GM23338 (cell line): ENCODE data around the gene ALG6. TPM values are rescaled to one million over a fixed set of nuclear protein-coding genes. Genes with fewer than 3 reads are reported as not detected.
A peak's percentile ranks its signal among the peaks of the same experiment; 100 is the strongest.

Experiments
- ATAC-seq: fragments of 200-7000 bp; cut with Tn5 transposase; 3 replicates; pipeline ENCODE4 v1.9.1; 2020
- DNase-seq: peaks from one replicate; pipeline ENCODE4 v3.0.0-alpha.2; 2015; ENCODE audit warnings: low spot score
- H2AFZ ChIP-seq: fragments of 200-600 bp; sonication (generic); 2 replicates; pipeline ENCODE4 v1.8.0; 2016; ENCODE audit warnings: antibody characterized with exemption, mild to moderate bottlenecking, moderate library complexity
- H3F3A ChIP-seq: fragments of 200-600 bp; sonication (generic); replicated peaks from 2 replicates; pipeline ENCODE4 v1.8.0; 2017; ENCODE audit warnings: antibody characterized with exemption, mixed run types, low read depth
- H3K27ac ChIP-seq: fragments of 200-600 bp; sonication (generic); 2 replicates; pipeline ENCODE4 v1.6.1; 2016; ENCODE audit warnings: low read depth
- H3K27me3 ChIP-seq: fragments of 200-600 bp; sonication (generic); 2 replicates; pipeline ENCODE4 v1.8.0; 2016; ENCODE audit warnings: mild to moderate bottlenecking, mixed run types, moderate library complexity; ENCODE audit not compliant: insufficient read depth
- H3K36me3 ChIP-seq: fragments of 200-600 bp; sonication (generic); 2 replicates; pipeline ENCODE4 v1.8.0; 2016; ENCODE audit warnings: mild to moderate bottlenecking; ENCODE audit not compliant: insufficient read depth
- H3K4me1 ChIP-seq: fragments of 200-600 bp; sonication (generic); 2 replicates; pipeline ENCODE4 v1.8.0; 2016; ENCODE audit warnings: mild to moderate bottlenecking, moderate library complexity; ENCODE audit not compliant: insufficient read depth
- H3K4me2 ChIP-seq: fragments of 200-600 bp; sonication (generic); 2 replicates; pipeline ENCODE4 v1.7.1; 2017; ENCODE audit warnings: mixed run types
- H3K4me3 ChIP-seq: fragments of 200-600 bp; sonication (generic); 2 replicates; pipeline ENCODE4 v1.6.1; 2016; ENCODE audit warnings: mixed run types
- H3K79me2 ChIP-seq: fragments of 200-600 bp; sonication (generic); replicated peaks from 2 replicates; pipeline ENCODE4 v1.8.0; 2017; ENCODE audit warnings: mild to moderate bottlenecking; ENCODE audit not compliant: insufficient read depth
- H3K9me2 ChIP-seq: fragments of 200-600 bp; sonication (generic); 2 replicates; pipeline ENCODE4 v1.8.0; 2017; ENCODE audit not compliant: insufficient read depth
- H4K20me1 ChIP-seq: fragments of 200-600 bp; sonication (generic); replicated peaks from 2 replicates; pipeline ENCODE4 v1.8.0; 2017; ENCODE audit warnings: mild to moderate bottlenecking; ENCODE audit not compliant: insufficient read depth
- H3K27ac Mint-ChIP-seq: 2 replicates; pipeline ENCODE4 v1.8.0; 2020; ENCODE audit warnings: inconsistent platforms, mild to moderate bottlenecking, moderate library complexity, mixed read lengths
- H3K27me3 Mint-ChIP-seq: 3 replicates; pipeline ENCODE4 v1.8.0; 2022; ENCODE audit warnings: low read depth, mild to moderate bottlenecking, moderate library complexity, mixed read lengths, inconsistent platforms; ENCODE audit not compliant: insufficient read depth, poor library complexity
- H3K36me3 Mint-ChIP-seq: 3 replicates; pipeline ENCODE4 v1.8.0; 2021; ENCODE audit warnings: low read depth, mild to moderate bottlenecking, inconsistent platforms, moderate library complexity, mixed read lengths
- H3K4me1 Mint-ChIP-seq: 3 replicates; pipeline ENCODE4 v1.8.0; 2020; ENCODE audit warnings: mild to moderate bottlenecking, inconsistent platforms, mixed read lengths
- H3K4me3 Mint-ChIP-seq: 3 replicates; pipeline ENCODE4 v1.8.0; 2021; ENCODE audit warnings: moderate library complexity, mild to moderate bottlenecking, inconsistent platforms, mixed read lengths
- H3K9me3 Mint-ChIP-seq: 3 replicates; pipeline ENCODE4 v1.8.0; 2020; ENCODE audit warnings: moderate library complexity, mild to moderate bottlenecking, inconsistent platforms, mixed read lengths
- ETS1 ChIP-seq: IDR thresholded peaks from 2 replicates; pipeline ENCODE4 v1.6.1; 2016; ENCODE audit warnings: antibody characterized with exemption
- EZH2 ChIP-seq: fragments of 200-600 bp; sonication (generic); IDR thresholded peaks from one replicate; pipeline ENCODE4 v1.8.0; 2017; ENCODE audit warnings: antibody characterized with exemption, mild to moderate bottlenecking, low read depth; ENCODE audit not compliant: unreplicated experiment
- EZH2phosphoT487 ChIP-seq: fragments of 200-600 bp; sonication (generic); IDR thresholded peaks from one replicate; pipeline ENCODE4 v1.8.1; 2018; ENCODE audit warnings: antibody characterized with exemption; ENCODE audit not compliant: unreplicated experiment
- NANOG ChIP-seq: IDR thresholded peaks from 2 replicates; pipeline ENCODE4 v1.6.1; 2016; ENCODE audit warnings: antibody characterized with exemption, borderline replicate concordance
- REST ChIP-seq: IDR thresholded peaks from one replicate; pipeline ENCODE4 v1.6.1; 2018; ENCODE audit warnings: antibody characterized with exemption; ENCODE audit not compliant: unreplicated experiment
- ZNF114 ChIP-seq: fragments of 250-450 bp; sonication (Bioruptor Pico); IDR thresholded peaks from 2 replicates; pipeline ENCODE4 v1.5.0; 2020; ENCODE audit warnings: mild to moderate bottlenecking, moderate library complexity
- ZNF331 ChIP-seq: fragments of 250-450 bp; sonication (Bioruptor Pico); IDR thresholded peaks from 2 replicates; pipeline ENCODE4 v1.5.0; 2020; ENCODE audit warnings: low read depth, mild to moderate bottlenecking, moderate library complexity
- polyA plus RNA-seq: library from polyadenylated mRNA; unstranded; fragments of >200 nt; fragmentation: Nextera tagmentation; extraction: Ambion mirVana; gene quantifications from 2 replicates; pipeline ENCODE4 v1.2.1, GENCODE V29; 2016
- total RNA-seq: library from RNA; depleted of rRNA; stranded (reverse); fragments of >200 nt; shearing (Covaris generic); gene quantifications from 2 replicates; pipeline ENCODE4 v1.2.3, GENCODE V29; 2014
- TF ChIP-seq, protein P1 (sequence below), 2 experiments: fragments of 200-600 bp in 1 of 2; sonication (generic) in 1 of 2; conservative IDR thresholded peaks; 2 replicates each; pipeline versions ENCODE4 v1.5.1 to v1.6.1; 2016 to 2017; ENCODE audit warnings: antibody characterized with exemption in 2 of 2, low read depth in 2 of 2, mild to moderate bottlenecking in 2 of 2, moderate library complexity in 1 of 2

The ALG6 gene
- total and polyA plus RNA-seq, 2 experiments from 2014 or later, result 24.1 to 34.6 TPM

- no peaks in the 10 kb centered on the region for H3F3A ChIP-seq
- H3K36me3 ChIP-seq, result no peaks in the 10 kb centered on the region
- Mint-ChIP-seq H3K27me3 (peaks cover 2% of the 10 kb centered on the region), H3K4me1 (peaks cover 4% of the 10 kb centered on the region; the same call in 1 of the 3 replicates), H3K9me3 (no peaks in the 10 kb centered on the region), H3K36me3 (no peaks in the 10 kb centered on the region), H3K27ac (no peak overlapping the region), H3K4me3 (no peak overlapping the region)
- no peak overlapping the region for H3K4me2 ChIP-seq
- H3K9me2 ChIP-seq, result no peaks in the 10 kb centered on the region
- ATAC-seq (no peak), DNase-seq (no peak)
- TF ChIP-seq EZH2 (no peak), EZH2phosphoT487 (no peak), REST (no peak), ETS1 (no peak), NANOG (no peak)
- TF ChIP-seq, protein P1, sequence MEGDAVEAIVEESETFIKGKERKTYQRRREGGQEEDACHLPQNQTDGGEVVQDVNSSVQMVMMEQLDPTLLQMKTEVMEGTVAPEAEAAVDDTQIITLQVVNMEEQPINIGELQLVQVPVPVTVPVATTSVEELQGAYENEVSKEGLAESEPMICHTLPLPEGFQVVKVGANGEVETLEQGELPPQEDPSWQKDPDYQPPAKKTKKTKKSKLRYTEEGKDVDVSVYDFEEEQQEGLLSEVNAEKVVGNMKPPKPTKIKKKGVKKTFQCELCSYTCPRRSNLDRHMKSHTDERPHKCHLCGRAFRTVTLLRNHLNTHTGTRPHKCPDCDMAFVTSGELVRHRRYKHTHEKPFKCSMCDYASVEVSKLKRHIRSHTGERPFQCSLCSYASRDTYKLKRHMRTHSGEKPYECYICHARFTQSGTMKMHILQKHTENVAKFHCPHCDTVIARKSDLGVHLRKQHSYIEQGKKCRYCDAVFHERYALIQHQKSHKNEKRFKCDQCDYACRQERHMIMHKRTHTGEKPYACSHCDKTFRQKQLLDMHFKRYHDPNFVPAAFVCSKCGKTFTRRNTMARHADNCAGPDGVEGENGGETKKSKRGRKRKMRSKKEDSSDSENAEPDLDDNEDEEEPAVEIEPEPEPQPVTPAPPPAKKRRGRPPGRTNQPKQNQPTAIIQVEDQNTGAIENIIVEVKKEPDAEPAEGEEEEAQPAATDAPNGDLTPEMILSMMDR (conservative IDR thresholded peaks at IDR 0.05; ENCODE audit: low read depth in 2 of 2), result peak in 1 of 2 experiments; percentile 29; a peak in 1 of 4 replicates
- H3K79me2 ChIP-seq, result no peaks in the 10 kb centered on the region
- no peak overlapping the region for H2AFZ ChIP-seq
- no peak overlapping the region for H3K27ac ChIP-seq
- no peaks in the 10 kb centered on the region for H3K27me3 ChIP-seq
- no peaks in the 10 kb centered on the region for H3K4me1 ChIP-seq
- H3K4me3 ChIP-seq, result no peak overlapping the region
- no peaks in the 10 kb centered on the region for H4K20me1 ChIP-seq
These were observed 46.0 kb downstream of the ALG6 start for GRCh38 chr1:63413394-63413793.

- Mint-ChIP-seq H3K4me3 (no peak overlapping the region), H3K9me3 (no peaks in the 10 kb centered on the region), H3K36me3 (no peaks in the 10 kb centered on the region), H3K4me1 (peaks cover 4% of the 10 kb centered on the region; the same call in 1 of the 3 replicates), H3K27me3 (peaks cover 2% of the 10 kb centered on the region), H3K27ac (no peak overlapping the region)
- H3K79me2 ChIP-seq, result no peaks in the 10 kb centered on the region
- no peaks in the 10 kb centered on the region for H3F3A ChIP-seq
- ATAC-seq (no peak), DNase-seq (no peak)
- H3K4me2 ChIP-seq, result no peak overlapping the region
- TF ChIP-seq ETS1, result no peak
- TF ChIP-seq NANOG, result no peak
- no peak for TF ChIP-seq ZNF114 (CRISPR knock-in tag)
- no peak for TF ChIP-seq ZNF331 (CRISPR knock-in tag)
- TF ChIP-seq, protein P1 (conservative IDR thresholded peaks at IDR 0.05; ENCODE audit: low read depth in 2 of 2), result no peak
- H3K36me3 ChIP-seq, result no peaks in the 10 kb centered on the region
- H3K27ac ChIP-seq, result no peak overlapping the region
- H3K4me3 ChIP-seq, result no peak overlapping the region
- H3K27me3 ChIP-seq, result no peaks in the 10 kb centered on the region
- H2AFZ ChIP-seq, result no peak overlapping the region
- H4K20me1 ChIP-seq, result no peaks in the 10 kb centered on the region
- H3K9me2 ChIP-seq, result no peaks in the 10 kb centered on the region
- no peaks in the 10 kb centered on the region for H3K4me1 ChIP-seq
These were observed 47.4 kb downstream of the ALG6 start for GRCh38 chr1:63414691-63415365.
